Measurements from ENCODE around the gene PDE3B.
"Not testable (repeated sequence)": the region's sequence is repeated elsewhere in the genome, so short reads cannot be mapped to it uniquely, and the experiment has no call there.

Gene PDE3B

GRCh38 chr11:14650064-14650463 lies 6.5 kb downstream of the PDE3B start:
- no peak for TF ChIP-seq CTCF (conservative IDR thresholded peaks at IDR 0.05; ENCODE audit: low read depth, low read length)
- no peak overlapping the region for H3K4me3 ChIP-seq (ENCODE audit: low read depth, low read length)
- no peak for DNase-seq (ENCODE audit: low read depth)

GRCh38 chr11:14653090-14653489 lies 9.5 kb downstream of the PDE3B start:
- no peak overlapping the region for H3K4me3 ChIP-seq (ENCODE audit: low read depth, low read length)
- TF ChIP-seq CTCF (conservative IDR thresholded peaks at IDR 0.05; ENCODE audit: low read depth, low read length) = no peak
- DNase-seq (ENCODE audit: low read depth) = no peak

- no peak for DNase-seq (ENCODE audit: low read depth)
- no peak for TF ChIP-seq CTCF (conservative IDR thresholded peaks at IDR 0.05; ENCODE audit: low read depth, low read length)
- no peak overlapping the region for H3K4me3 ChIP-seq (ENCODE audit: low read depth, low read length)
Measured at GRCh38 chr11:14655435-14655834, 11.8 kb downstream of the PDE3B start.

- no peak for DNase-seq (ENCODE audit: low read depth)
- no peak for TF ChIP-seq CTCF (conservative IDR thresholded peaks at IDR 0.05; ENCODE audit: low read depth, low read length)
- H3K4me3 ChIP-seq (ENCODE audit: low read depth, low read length) = no peak overlapping the region
Measured at GRCh38 chr11:14656536-14657457, 13.2 kb downstream of the PDE3B start.

- H3K4me3 ChIP-seq (ENCODE audit: low read depth, low read length) = no peak overlapping the region
- no peak for DNase-seq (ENCODE audit: low read depth)
- no peak for TF ChIP-seq CTCF (conservative IDR thresholded peaks at IDR 0.05; ENCODE audit: low read depth, low read length)
Measured at GRCh38 chr11:14657841-14658240, 14.2 kb downstream of the PDE3B start.

GRCh38 chr11:14664926-14665325 lies 21.3 kb downstream of the PDE3B start:
- not testable (repeated sequence) for H3K4me3 ChIP-seq (ENCODE audit: low read depth, low read length); DNase-seq (ENCODE audit: low read depth)

- DNase-seq (ENCODE audit: low read depth); H3K4me3 ChIP-seq (ENCODE audit: low read depth, low read length): not testable (repeated sequence)
Measured at GRCh38 chr11:14667329-14667728, 23.7 kb downstream of the PDE3B start.

- no peak for TF ChIP-seq CTCF (conservative IDR thresholded peaks at IDR 0.05; ENCODE audit: low read depth, low read length)
- no peak for DNase-seq (ENCODE audit: low read depth)
- H3K4me3 ChIP-seq (ENCODE audit: low read depth, low read length) = no peak overlapping the region
Measured at GRCh38 chr11:14668731-14669301, 25.2 kb downstream of the PDE3B start.

Measured in choroid plexus epithelial cell (primary cell).